ENCODE results near the gene SLC38A8.

SLC38A8 gene

DNA sequence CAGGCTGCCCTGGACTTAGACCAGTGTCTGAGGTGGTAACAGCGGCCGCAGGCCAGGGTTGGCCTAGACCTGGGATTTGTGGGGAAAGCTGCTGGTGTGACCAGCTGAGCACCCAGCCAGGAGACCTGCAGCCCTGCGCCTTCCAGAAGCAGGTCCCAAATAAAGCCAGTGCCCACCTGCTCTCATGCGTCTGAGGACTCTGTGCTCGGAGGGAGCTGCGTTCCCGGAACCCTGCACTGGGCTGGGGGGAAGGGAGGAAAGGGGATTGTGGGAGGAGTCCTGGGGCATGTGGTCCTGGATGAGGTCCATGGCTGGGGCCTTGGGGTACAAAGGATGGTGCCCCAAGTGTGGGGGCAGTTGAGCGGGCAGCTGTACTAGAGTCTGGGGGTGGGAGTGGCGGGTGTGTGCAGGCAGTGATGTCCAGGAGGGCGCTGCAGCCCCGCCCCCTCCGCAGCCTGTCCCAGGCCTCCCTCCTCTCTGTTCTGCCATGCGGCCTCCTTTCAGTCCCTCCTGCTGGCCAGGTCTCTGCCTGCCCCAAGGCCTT lies 76.4 kb downstream of the SLC38A8 start:
- H3K4me1 ChIP-seq (ENCODE audit: control insufficient read depth, insufficient read depth, low read length), result no peaks in the 10 kb centered on the region
- H3K36me3 ChIP-seq (ENCODE audit: control insufficient read depth, insufficient read depth, low read length), result peaks cover 5% of the 10 kb centered on the region
- no peak overlapping the region for H3K27ac ChIP-seq (ENCODE audit: low read depth, low read length)
- H3K27me3 ChIP-seq (ENCODE audit: control insufficient read depth, insufficient read depth, low read length), result peaks cover 4% of the 10 kb centered on the region
- H3K4me3 ChIP-seq (ENCODE audit: low read length), result no peak overlapping the region
- H3K9ac ChIP-seq (ENCODE audit: low read length), result no peak overlapping the region

DNA sequence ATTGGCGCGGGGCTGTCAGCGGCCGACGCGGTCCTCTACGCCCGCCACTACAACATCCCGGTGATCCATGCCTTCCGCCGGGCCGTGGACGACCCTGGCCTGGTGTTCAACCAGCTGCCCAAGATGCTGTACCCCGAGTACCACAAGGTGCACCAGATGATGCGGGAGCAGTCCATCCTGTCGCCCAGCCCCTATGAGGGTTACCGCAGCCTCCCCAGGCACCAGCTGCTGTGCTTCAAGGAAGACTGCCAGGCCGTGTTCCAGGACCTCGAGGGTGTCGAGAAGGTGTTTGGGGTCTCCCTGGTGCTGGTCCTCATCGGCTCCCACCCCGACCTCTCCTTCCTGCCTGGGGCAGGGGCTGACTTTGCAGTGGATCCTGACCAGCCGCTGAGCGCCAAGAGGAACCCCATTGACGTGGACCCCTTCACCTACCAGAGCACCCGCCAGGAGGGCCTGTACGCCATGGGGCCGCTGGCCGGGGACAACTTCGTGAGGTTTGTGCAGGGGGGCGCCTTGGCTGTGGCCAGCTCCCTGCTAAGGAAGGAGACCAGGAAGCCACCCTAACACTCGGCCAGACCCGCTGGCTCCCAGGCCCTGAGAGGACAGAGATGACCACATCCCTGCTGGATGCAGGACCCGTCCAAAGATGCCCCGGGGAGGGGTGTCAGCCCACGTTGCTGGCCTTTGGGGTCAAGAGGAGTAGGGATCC lies 77.0 kb downstream of the SLC38A8 start:
- H3K27ac ChIP-seq (ENCODE audit: low read depth, low read length), result no peak overlapping the region
- H3K9ac ChIP-seq (ENCODE audit: low read length), result no peak overlapping the region
- H3K36me3 ChIP-seq (ENCODE audit: control insufficient read depth, insufficient read depth, low read length), result peaks cover 7% of the 10 kb centered on the region
- no peaks in the 10 kb centered on the region for H3K4me1 ChIP-seq (ENCODE audit: control insufficient read depth, insufficient read depth, low read length)
- peaks cover 4% of the 10 kb centered on the region for H3K27me3 ChIP-seq (ENCODE audit: control insufficient read depth, insufficient read depth, low read length)
- no peak overlapping the region for H3K4me3 ChIP-seq (ENCODE audit: low read length)

DNA sequence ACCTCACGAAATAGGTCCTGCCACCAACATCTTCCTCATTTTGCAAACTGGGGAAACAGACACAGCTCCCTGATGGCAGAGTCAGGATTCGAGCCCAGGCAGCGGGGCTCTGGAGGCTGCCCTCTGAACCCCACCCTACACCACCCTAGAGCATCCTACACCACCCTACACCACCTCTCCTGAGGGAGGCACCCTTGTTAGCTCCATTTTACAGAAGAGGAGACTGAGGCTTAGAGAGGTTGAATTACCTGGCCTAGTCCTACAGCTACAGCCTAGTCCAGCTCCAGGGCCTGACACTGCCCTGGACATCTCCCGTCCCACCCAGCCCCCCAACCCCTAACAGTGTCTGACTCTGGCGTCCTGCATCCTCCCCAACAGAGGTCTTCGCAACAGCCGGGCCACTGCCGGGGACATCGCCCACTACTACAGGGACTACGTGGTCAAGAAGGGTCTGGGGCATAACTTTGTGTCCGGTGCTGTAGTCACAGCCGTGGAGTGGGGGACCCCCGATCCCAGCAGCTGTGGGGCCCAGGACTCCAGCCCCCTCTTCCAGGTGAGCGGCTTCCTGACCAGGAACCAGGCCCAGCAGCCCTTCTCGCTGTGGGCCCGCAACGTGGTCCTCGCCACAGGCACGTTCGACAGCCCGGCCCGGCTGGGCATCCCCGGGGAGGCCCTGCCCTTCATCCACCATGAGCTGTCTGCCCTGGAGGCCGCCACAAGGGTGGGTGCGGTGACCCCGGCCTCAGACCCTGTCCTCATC lies 77.7 kb downstream of the SLC38A8 start:
- H3K36me3 ChIP-seq (ENCODE audit: control insufficient read depth, insufficient read depth, low read length), result peaks cover 8% of the 10 kb centered on the region
- H3K9ac ChIP-seq (ENCODE audit: low read length), result no peak overlapping the region
- no peak overlapping the region for H3K27ac ChIP-seq (ENCODE audit: low read depth, low read length)
- H3K27me3 ChIP-seq (ENCODE audit: control insufficient read depth, insufficient read depth, low read length), result peaks cover 4% of the 10 kb centered on the region
- no peaks in the 10 kb centered on the region for H3K4me1 ChIP-seq (ENCODE audit: control insufficient read depth, insufficient read depth, low read length)
- H3K4me3 ChIP-seq (ENCODE audit: low read length), result no peak overlapping the region

DNA sequence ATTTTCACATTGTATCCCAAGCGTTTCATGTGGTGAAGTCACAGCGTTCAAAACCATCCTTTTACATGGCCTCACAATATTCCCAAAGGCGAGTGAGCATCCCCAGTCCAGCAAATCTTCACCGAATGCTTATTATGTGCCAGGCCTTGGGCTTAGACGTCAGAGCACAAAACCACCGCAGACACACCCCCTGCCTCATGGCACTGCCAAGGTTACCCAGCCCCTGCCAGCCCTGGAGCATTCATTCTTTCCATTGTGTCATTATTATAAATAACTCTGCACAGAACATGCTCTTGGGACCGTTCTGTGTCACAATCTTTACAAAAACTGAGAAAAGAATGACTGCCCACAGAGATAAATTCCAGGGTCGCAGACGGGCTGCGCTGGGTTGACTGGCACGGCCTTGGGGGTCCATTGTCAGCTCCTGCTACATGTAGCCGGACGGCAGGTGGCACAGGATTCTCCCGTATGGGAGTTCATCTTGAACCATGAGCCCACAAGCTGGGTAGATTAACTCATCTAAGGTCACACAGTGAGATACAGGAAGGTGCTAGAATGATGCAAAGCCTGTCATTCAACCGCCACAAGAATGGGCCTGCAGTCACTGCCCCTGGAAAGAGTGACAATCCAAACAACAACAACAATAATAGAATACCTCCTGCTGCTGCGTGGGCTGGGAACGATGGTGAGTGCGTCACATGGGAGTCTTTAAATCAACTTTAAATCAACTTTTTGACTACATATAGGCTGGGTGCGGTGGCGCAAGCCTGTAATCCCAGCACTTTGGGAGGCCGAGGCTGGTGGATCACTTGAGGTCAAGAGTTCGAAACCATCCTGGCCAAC lies 79.1 kb downstream of the SLC38A8 start:
- H3K36me3 ChIP-seq (ENCODE audit: control insufficient read depth, insufficient read depth, low read length), result peaks cover 14% of the 10 kb centered on the region
- no peak overlapping the region for H3K9ac ChIP-seq (ENCODE audit: low read length)
- H3K4me3 ChIP-seq (ENCODE audit: low read length), result no peak overlapping the region
- no peaks in the 10 kb centered on the region for H3K4me1 ChIP-seq (ENCODE audit: control insufficient read depth, insufficient read depth, low read length)
- no peak overlapping the region for H3K27ac ChIP-seq (ENCODE audit: low read depth, low read length)
- H3K27me3 ChIP-seq (ENCODE audit: control insufficient read depth, insufficient read depth, low read length), result no peaks in the 10 kb centered on the region

DNA sequence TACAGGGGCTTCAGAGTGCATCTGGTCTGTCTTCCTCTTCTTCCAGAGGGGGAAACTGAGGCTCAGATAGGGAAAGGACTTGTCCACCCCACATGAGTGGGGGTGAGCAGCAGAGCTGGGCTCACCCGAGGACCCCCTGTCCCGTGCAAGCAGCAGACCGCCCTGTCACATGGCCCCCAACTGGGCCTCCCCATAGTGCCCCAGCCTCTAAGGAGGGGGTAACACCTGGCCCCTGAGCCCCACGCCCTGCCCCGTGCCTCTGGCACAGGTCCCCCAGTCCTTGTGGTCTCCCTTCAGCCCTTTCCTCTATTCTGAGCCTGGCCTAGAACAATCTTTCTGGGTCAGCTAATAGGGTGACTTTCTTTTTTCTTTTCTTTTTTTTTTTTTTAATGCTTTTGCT lies 81.0 kb downstream of the SLC38A8 start:
- no peak overlapping the region for H3K9ac ChIP-seq (ENCODE audit: low read length)
- H3K4me3 ChIP-seq (ENCODE audit: low read length), result no peak overlapping the region
- H3K4me1 ChIP-seq (ENCODE audit: control insufficient read depth, insufficient read depth, low read length), result no peaks in the 10 kb centered on the region
- no peak overlapping the region for H3K27ac ChIP-seq (ENCODE audit: low read depth, low read length)
- H3K27me3 ChIP-seq (ENCODE audit: control insufficient read depth, insufficient read depth, low read length), result no peaks in the 10 kb centered on the region
- peaks cover 15% of the 10 kb centered on the region for H3K36me3 ChIP-seq (ENCODE audit: control insufficient read depth, insufficient read depth, low read length)

DNA sequence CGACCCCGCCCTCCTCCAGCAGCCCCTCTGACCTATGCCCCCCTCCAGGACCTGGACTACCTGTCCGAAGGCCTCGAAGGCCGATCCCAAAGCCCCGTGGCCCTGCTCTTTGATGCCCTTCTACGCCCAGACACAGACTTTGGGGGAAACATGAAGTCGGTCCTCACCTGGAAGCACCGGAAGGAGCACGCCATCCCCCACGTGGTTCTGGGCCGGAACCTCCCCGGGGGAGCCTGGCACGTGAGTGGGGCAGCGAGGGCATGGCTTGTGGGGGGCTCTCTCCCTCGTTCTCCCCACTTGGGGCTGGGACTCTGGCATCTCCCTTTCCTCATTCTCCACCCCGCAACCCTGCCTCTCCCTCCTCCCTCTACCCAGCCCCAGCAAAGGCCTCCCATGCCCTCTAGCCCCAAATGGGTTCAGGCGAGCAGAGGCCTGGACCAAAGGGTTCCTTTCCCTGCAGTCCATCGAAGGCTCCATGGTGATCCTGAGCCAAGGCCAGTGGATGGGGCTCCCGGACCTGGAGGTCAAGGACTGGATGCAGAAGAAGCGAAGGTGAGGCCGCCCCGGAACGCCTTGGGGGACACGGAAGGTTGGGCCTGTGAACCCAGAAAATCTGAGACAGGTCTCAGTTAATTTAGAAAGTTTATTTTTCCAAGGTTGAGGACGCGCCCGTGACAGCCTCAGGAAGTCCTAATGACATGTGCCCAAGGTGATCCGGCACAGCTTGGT lies 81.9 kb downstream of the SLC38A8 start:
- peaks cover 15% of the 10 kb centered on the region for H3K36me3 ChIP-seq (ENCODE audit: control insufficient read depth, insufficient read depth, low read length)
- H3K27me3 ChIP-seq (ENCODE audit: control insufficient read depth, insufficient read depth, low read length), result no peaks in the 10 kb centered on the region
- H3K27ac ChIP-seq (ENCODE audit: low read depth, low read length), result no peak overlapping the region
- no peak overlapping the region for H3K9ac ChIP-seq (ENCODE audit: low read length)
- no peaks in the 10 kb centered on the region for H3K4me1 ChIP-seq (ENCODE audit: control insufficient read depth, insufficient read depth, low read length)
- no peak overlapping the region for H3K4me3 ChIP-seq (ENCODE audit: low read length)
